ENCODE results near the gene ABCA5. TPM values are rescaled to one million over a fixed set of nuclear protein-coding genes. Genes with fewer than 3 reads are reported as not detected.

The ABCA5 gene
- polyA plus RNA-seq, 1 of the 3 experiments (the other 2 are of a cell fraction), result 2.0 TPM

- DNase-seq, result peak; percentile 36
Observed at GRCh38 chr17:69335058-69335457, 8.1 kb upstream of the ABCA5 start.

GRCh38 chr17:69333561-69333960 lies 6.6 kb upstream of the ABCA5 start:
- no peak overlapping the region for H3K27ac ChIP-seq (ENCODE audit: low read depth in 2 of 2, low read length in 1 of 2)
- H3K4me1 ChIP-seq (ENCODE audit: control insufficient read depth in 1 of 2, insufficient read depth in 2 of 2, low read depth in 1 of 2, low read length in 1 of 2), result no peaks in the 10 kb centered on the region
- TF ChIP-seq MXI1 (IDR thresholded peaks at IDR 0.05; ENCODE audit: low read depth, low read length) (no peak), NRF1 (IDR thresholded peaks at IDR 0.05; ENCODE audit: low read depth, low read length) (no peak), MEF2A (IDR thresholded peaks at IDR 0.05; ENCODE audit: borderline replicate concordance, low read depth) (no peak), EP300 (IDR thresholded peaks at IDR 0.05; ENCODE audit: borderline replicate concordance in 1 of 2, low read depth in 1 of 2, low read length in 1 of 2) (no peak), TEAD4 (IDR thresholded peaks at IDR 0.05; ENCODE audit: borderline replicate concordance, insufficient read depth) (no peak), RCOR1 (IDR thresholded peaks at IDR 0.05; ENCODE audit: low read length) (no peak)
- H3F3A ChIP-seq (replicated peaks; ENCODE audit: insufficient read depth), result no peaks in the 10 kb centered on the region
- H3K79me2 ChIP-seq (ENCODE audit: insufficient read depth), result no peaks in the 10 kb centered on the region
- no peak overlapping the region for H3K4me3 ChIP-seq (ENCODE audit: low read depth in 2 of 2, low read length in 1 of 2)
- H3K9ac ChIP-seq, result no peak overlapping the region
- H3K4me2 ChIP-seq, result no peak overlapping the region
- no peaks in the 10 kb centered on the region for H3K36me3 ChIP-seq (replicated peaks in 1 of 2; ENCODE audit: control insufficient read depth in 1 of 2, insufficient read depth in 2 of 2, low read length in 1 of 2)
- POLR2A ChIA-PET, result no interaction called here
- no peak for DNase-seq
- no peaks in the 10 kb centered on the region for H3K27me3 ChIP-seq (ENCODE audit: insufficient read depth)
- no peaks in the 10 kb centered on the region for H3K9me2 ChIP-seq
- H4K20me1 ChIP-seq (ENCODE audit: insufficient read depth), result no peaks in the 10 kb centered on the region
- no peaks in the 10 kb centered on the region; the same call in 1 of the 2 replicates for H3K9me3 ChIP-seq
- H2AFZ ChIP-seq (ENCODE audit: low read depth), result no peak overlapping the region
- CTCF ChIA-PET, result interaction anchor here (0.8 to 2.6 kb wide), 7 partner anchors 8 to 561 kb away, joined by 3 to 16 read pairs (median 4); partner anchors contain the start of gene ABCA5

More at GRCh38 chr17:69335058-69335457, 8.1 kb upstream of the ABCA5 start:
- H3K27ac ChIP-seq (ENCODE audit: low read depth in 2 of 2, low read length in 1 of 2), result no peak overlapping the region
- TF ChIP-seq MEF2A (IDR thresholded peaks at IDR 0.05; ENCODE audit: borderline replicate concordance, low read depth) (no peak), SMC3 (IDR thresholded peaks at IDR 0.05; ENCODE audit: low read depth, low read length) (peak; percentile 55), RAD21 (IDR thresholded peaks at IDR 0.05; ENCODE audit: low read length) (peak; percentile 73), CTCF (IDR thresholded peaks at IDR 0.05) (peak; percentile 47)
- H4K20me1 ChIP-seq (ENCODE audit: insufficient read depth), result no peaks in the 10 kb centered on the region
- H3K27me3 ChIP-seq (ENCODE audit: insufficient read depth), result no peaks in the 10 kb centered on the region
- no peak overlapping the region for H3K4me3 ChIP-seq (ENCODE audit: low read depth in 2 of 2, low read length in 1 of 2)
- H3K36me3 ChIP-seq (replicated peaks in 1 of 2; ENCODE audit: control insufficient read depth in 1 of 2, insufficient read depth in 2 of 2, low read length in 1 of 2), result no peaks in the 10 kb centered on the region
- H2AFZ ChIP-seq (ENCODE audit: low read depth), result no peak overlapping the region
- no peaks in the 10 kb centered on the region for H3F3A ChIP-seq (replicated peaks; ENCODE audit: insufficient read depth)
- no peaks in the 10 kb centered on the region for H3K79me2 ChIP-seq (ENCODE audit: insufficient read depth)
- no peaks in the 10 kb centered on the region for H3K4me1 ChIP-seq (ENCODE audit: control insufficient read depth in 1 of 2, insufficient read depth in 2 of 2, low read depth in 1 of 2, low read length in 1 of 2)
- POLR2A ChIA-PET, result no interaction called here
- H3K4me2 ChIP-seq, result no peak overlapping the region
- no peaks in the 10 kb centered on the region; the same call in 1 of the 2 replicates for H3K9me3 ChIP-seq
- CTCF ChIA-PET, result interaction anchor here (0.8 to 2.6 kb wide), 16 partner anchors 10 to 1295 kb away, joined by 3 to 28 read pairs (median 4); partner anchors contain the start of genes ABCA5 and MAP2K6
- H3K9ac ChIP-seq, result no peak overlapping the region
- H3K9me2 ChIP-seq, result no peaks in the 10 kb centered on the region
- 45% methylated on average over 2 of the region's 2 CpGs for WGBS (ENCODE audit: low lambda C conversion rate)

- CTCF ChIA-PET, result interaction anchor here (2.0 kb wide), 1 partner anchor 194 kb away, joined by 10 read pairs; no protein-coding TSS in a partner anchor
- Histone ChIP-seq H3F3A (replicated peaks; ENCODE audit: insufficient read depth) (peaks cover 4% of the 10 kb centered on the region), H4K20me1 (ENCODE audit: insufficient read depth) (no peaks in the 10 kb centered on the region), H3K27ac (ENCODE audit: low read depth in 2 of 2, low read length in 1 of 2) (no peak overlapping the region), H3K9me2 (no peaks in the 10 kb centered on the region), H2AFZ (ENCODE audit: low read depth) (no peak overlapping the region), H3K79me2 (ENCODE audit: insufficient read depth) (no peaks in the 10 kb centered on the region), H3K9ac (no peak overlapping the region), H3K4me2 (no peak overlapping the region), H3K4me3 (ENCODE audit: low read depth in 2 of 2, low read length in 1 of 2) (no peak overlapping the region), H3K4me1 (ENCODE audit: control insufficient read depth in 1 of 2, insufficient read depth in 2 of 2, low read depth in 1 of 2, low read length in 1 of 2) (peaks cover 0 to 4% of the 10 kb centered on the region in 2 experiments; a peak in 1 of 4 replicates), H3K36me3 (replicated peaks in 1 of 2; ENCODE audit: control insufficient read depth in 1 of 2, insufficient read depth in 2 of 2, low read length in 1 of 2) (no peaks in the 10 kb centered on the region), H3K27me3 (ENCODE audit: insufficient read depth) (no peaks in the 10 kb centered on the region), H3K9me3 (no peaks in the 10 kb centered on the region)
- POLR2A ChIA-PET, result no interaction called here
- no peak for DNase-seq
- WGBS (ENCODE audit: low lambda C conversion rate), result 58% methylated on average over 2 of the region's 2 CpGs
- TF ChIP-seq TAF1 (IDR thresholded peaks at IDR 0.05; ENCODE audit: borderline replicate concordance, low read depth, low read length) (no peak), GATA2 (CRISPR knock-in tag; IDR thresholded peaks at IDR 0.05) (no peak), REST (IDR thresholded peaks at IDR 0.05; ENCODE audit: low read depth, low read length) (no peak), IRF3 (IDR thresholded peaks at IDR 0.05; ENCODE audit: low read depth, low read length) (no peak), FOXM1 (IDR thresholded peaks at IDR 0.05; ENCODE audit: low read depth) (no peak), EZH2phosphoT487 (IDR thresholded peaks at IDR 0.05; ENCODE audit: borderline replicate concordance, low read depth) (no peak), GABPA (IDR thresholded peaks at IDR 0.05; ENCODE audit: low read depth) (no peak)
Observed at GRCh38 chr17:69331756-69332155, 4.8 kb upstream of the ABCA5 start.

Measured in SK-N-SH (cell line).